A673 (cell line): ENCODE measurements around the gene KLHL5. TPM values are rescaled to one million over a fixed set of nuclear protein-coding genes. Genes with fewer than 3 reads are reported as not detected.

ENCODE experiments used
- BruUV-seq: library from RNA; stranded (reverse); fragments of 400-500 nt; replicated peaks from 2 replicates; lab custom pipeline; 2021; lab: Mats Ljungman, UMichigan
- CTCF ChIA-PET: fragments of 300-600 bp; sonication (Branson Sonifier 250); formaldehyde crosslinking; loops from one replicate; lab custom pipeline; 2022; ENCODE audit warnings: antibody characterized with exemption; lab: Charles Lee
- POLR2A ChIA-PET: fragments of 300-600 bp; sonication (Branson Sonifier 250); formaldehyde crosslinking; loops from one replicate; lab custom pipeline; 2022; ENCODE audit warnings: antibody characterized with exemption; ENCODE audit not compliant: low non-redundant PET; lab: Charles Lee
- DNase-seq: peaks from one replicate; pipeline ENCODE4 v3.0.0-alpha.2; 2015; ENCODE audit warnings: low spot score
- H3K27ac ChIP-seq: fragments of 200-600 bp; sonication (generic); 2 replicates; pipeline ENCODE4 v1.5.1; 2016; ENCODE audit warnings: mixed run types, low read depth, mild to moderate bottlenecking, mixed read lengths, antibody characterized with exemption, low read length; ENCODE audit not compliant: poor library complexity, severe bottlenecking
- H3K27me3 ChIP-seq: fragments of 200-600 bp; sonication (generic); replicated peaks from 2 replicates; pipeline ENCODE4 v1.6.1; 2017; ENCODE audit warnings: mixed run types, low read depth, mild to moderate bottlenecking, mixed read lengths, antibody characterized with exemption, low read length; ENCODE audit not compliant: insufficient read depth, poor library complexity
- H3K36me3 ChIP-seq: fragments of 200-600 bp; sonication (generic); 2 replicates; pipeline ENCODE4 v1.6.1; 2016; ENCODE audit warnings: mixed run types, mild to moderate bottlenecking, mixed read lengths, antibody characterized with exemption, low read length; ENCODE audit not compliant: insufficient read depth, poor library complexity, severe bottlenecking
- H3K4me1 ChIP-seq: fragments of 200-600 bp; sonication (generic); 2 replicates; pipeline ENCODE4 v1.6.1; 2017; ENCODE audit warnings: mixed run types, mild to moderate bottlenecking, mixed read lengths, antibody characterized with exemption, low read length; ENCODE audit not compliant: insufficient read depth, poor library complexity, severe bottlenecking
- H3K4me3 ChIP-seq: fragments of 200-600 bp; sonication (generic); 2 replicates; pipeline ENCODE4 v1.5.1; 2016; ENCODE audit warnings: low read depth, mixed run types, mild to moderate bottlenecking, mixed read lengths, low read length; ENCODE audit not compliant: poor library complexity, severe bottlenecking
- H3K9me3 ChIP-seq: fragments of 200-600 bp; sonication (generic); 2 replicates; pipeline ENCODE4 v1.6.1; 2016; ENCODE audit warnings: mixed run types, low read depth, mild to moderate bottlenecking, mixed read lengths, antibody characterized with exemption, low read length; ENCODE audit not compliant: poor library complexity, severe bottlenecking
- EZH2 ChIP-seq: fragments of 200-600 bp; sonication (generic); IDR thresholded peaks from 2 replicates; pipeline ENCODE4 v1.6.1; 2017; ENCODE audit warnings: borderline replicate concordance, low read depth, mild to moderate bottlenecking, mixed read lengths, antibody characterized with exemption, low read length; ENCODE audit not compliant: poor library complexity, severe bottlenecking
- intact Hi-C: fragments of 100-400 bp; cut with micrococcal nuclease; formaldehyde crosslinking; loops from one replicate; pipeline ENCODE4 v1.10.0; 2022; ENCODE audit not compliant: unreplicated experiment
- total RNA-seq: library from RNA; stranded (reverse); gene quantifications from 2 replicates; pipeline ENCODE4 v1.2.3, GENCODE V29; 2021
- TF ChIP-seq, protein P1 (sequence below): fragments of 300-800, 200-600 bp; sonication (generic); conservative IDR thresholded peaks from 2 replicates; pipeline ENCODE4 v1.5.1; 2017; ENCODE audit warnings: low read depth, mild to moderate bottlenecking, antibody characterized with exemption, low read length, moderate library complexity, mixed read lengths

The KLHL5 gene
- total RNA-seq, 1 experiment from 2014 or later: 21.6 TPM

DNA sequence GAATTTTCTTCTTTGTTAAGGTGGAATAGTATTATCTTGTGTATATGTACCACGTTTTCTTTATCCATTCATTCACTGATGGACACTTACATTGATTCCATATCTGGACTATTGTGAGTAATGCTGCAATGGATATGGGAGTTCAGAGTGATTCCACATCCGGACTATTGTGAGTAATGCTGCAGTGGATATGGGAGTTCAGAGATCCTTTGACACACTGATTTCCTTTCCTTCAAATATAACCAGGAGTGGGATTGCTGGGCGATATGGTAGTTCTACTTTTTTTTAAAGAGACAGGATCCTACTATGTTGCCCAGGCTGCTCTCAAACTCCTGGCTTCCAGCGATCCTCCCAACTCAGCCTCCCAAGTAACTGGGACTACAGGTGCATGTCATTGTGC lies 41.9 kb upstream of the KLHL5 start:
- ChIA-PET POLR2A (no interaction called here), CTCF (no interaction called here)
- DNase-seq: no peak
- intact Hi-C loops: no loop called here
- BruUV-seq: no TSS peak
- Histone ChIP-seq H3K4me3 (no peak overlapping the region), H3K27me3 (no peaks in the 10 kb centered on the region), H3K4me1 (no peaks in the 10 kb centered on the region), H3K9me3 (no peaks in the 10 kb centered on the region), H3K27ac (no peak overlapping the region), H3K36me3 (no peaks in the 10 kb centered on the region)
- TF ChIP-seq, protein P1, sequence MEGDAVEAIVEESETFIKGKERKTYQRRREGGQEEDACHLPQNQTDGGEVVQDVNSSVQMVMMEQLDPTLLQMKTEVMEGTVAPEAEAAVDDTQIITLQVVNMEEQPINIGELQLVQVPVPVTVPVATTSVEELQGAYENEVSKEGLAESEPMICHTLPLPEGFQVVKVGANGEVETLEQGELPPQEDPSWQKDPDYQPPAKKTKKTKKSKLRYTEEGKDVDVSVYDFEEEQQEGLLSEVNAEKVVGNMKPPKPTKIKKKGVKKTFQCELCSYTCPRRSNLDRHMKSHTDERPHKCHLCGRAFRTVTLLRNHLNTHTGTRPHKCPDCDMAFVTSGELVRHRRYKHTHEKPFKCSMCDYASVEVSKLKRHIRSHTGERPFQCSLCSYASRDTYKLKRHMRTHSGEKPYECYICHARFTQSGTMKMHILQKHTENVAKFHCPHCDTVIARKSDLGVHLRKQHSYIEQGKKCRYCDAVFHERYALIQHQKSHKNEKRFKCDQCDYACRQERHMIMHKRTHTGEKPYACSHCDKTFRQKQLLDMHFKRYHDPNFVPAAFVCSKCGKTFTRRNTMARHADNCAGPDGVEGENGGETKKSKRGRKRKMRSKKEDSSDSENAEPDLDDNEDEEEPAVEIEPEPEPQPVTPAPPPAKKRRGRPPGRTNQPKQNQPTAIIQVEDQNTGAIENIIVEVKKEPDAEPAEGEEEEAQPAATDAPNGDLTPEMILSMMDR: no peak
- no peak for TF ChIP-seq EZH2

DNA sequence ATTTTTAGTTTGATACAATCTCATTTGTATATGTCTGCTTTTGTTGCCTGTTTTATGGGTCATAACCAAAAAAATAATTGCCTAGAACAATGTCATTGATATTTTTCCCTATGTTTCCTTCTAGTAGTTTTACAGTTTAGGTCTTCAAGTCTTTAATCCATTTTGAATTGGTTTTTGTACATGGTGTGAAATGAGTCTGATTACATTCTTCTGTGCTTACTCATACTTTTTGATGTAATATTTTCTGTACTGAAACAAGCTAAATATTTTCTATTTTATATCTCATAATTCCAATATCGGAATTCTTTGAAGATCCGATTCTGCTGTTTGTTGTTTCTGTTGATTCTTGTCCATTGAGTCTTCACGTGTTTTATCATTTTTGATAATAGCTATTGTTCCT lies 40.4 kb upstream of the KLHL5 start:
- CTCF ChIA-PET: no interaction called here
- Histone ChIP-seq H3K9me3 (no peaks in the 10 kb centered on the region), H3K4me1 (no peaks in the 10 kb centered on the region), H3K27ac (no peak overlapping the region), H3K27me3 (no peaks in the 10 kb centered on the region), H3K36me3 (no peaks in the 10 kb centered on the region), H3K4me3 (no peak overlapping the region)
- POLR2A ChIA-PET: no interaction called here
- no TSS peak for BruUV-seq
- intact Hi-C loops: no loop called here
- DNase-seq: no peak
- no peak for TF ChIP-seq EZH2
- TF ChIP-seq, protein P1: no peak

DNA sequence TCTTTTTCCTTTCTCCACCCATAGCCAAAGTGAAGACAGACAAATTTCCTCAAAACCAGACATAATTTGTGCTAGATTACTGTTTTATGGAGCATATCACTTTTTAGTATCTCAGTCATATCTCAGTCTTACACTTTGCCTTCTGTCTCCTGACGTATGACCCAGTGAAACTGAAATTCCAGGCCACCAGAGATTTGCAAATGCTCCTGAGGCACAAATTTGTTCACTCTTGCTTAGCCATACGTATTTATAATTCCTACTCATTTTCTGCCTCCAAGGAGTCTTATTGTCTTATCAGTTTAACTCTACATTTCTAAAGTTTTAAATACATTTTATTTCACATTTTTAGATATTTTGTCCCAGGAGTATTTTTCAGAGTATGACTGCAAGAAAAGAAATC lies 39.8 kb upstream of the KLHL5 start:
- Histone ChIP-seq H3K9me3 (no peaks in the 10 kb centered on the region), H3K4me3 (no peak overlapping the region), H3K27me3 (no peaks in the 10 kb centered on the region), H3K4me1 (no peaks in the 10 kb centered on the region), H3K27ac (no peak overlapping the region), H3K36me3 (no peaks in the 10 kb centered on the region)
- DNase-seq: no peak
- CTCF ChIA-PET: no interaction called here
- TF ChIP-seq EZH2: no peak
- TF ChIP-seq, protein P1: no peak
- POLR2A ChIA-PET: no interaction called here
- BruUV-seq: no TSS peak
- intact Hi-C loops: no loop called here
